NOMO-1 treated with dmso at 0.1 percent for 144 hours (cell line): Measurements from ENCODE around the gene IL16.
A peak's percentile ranks its signal among the peaks of the same experiment; 100 is the strongest.

ENCODE experiments used
- DNase-seq: peaks from one replicate; lab custom pipeline; 2025; ENCODE audit not compliant: unreplicated experiment; lab: John Stamatoyannopoulos, UW

IL16 gene

DNA sequence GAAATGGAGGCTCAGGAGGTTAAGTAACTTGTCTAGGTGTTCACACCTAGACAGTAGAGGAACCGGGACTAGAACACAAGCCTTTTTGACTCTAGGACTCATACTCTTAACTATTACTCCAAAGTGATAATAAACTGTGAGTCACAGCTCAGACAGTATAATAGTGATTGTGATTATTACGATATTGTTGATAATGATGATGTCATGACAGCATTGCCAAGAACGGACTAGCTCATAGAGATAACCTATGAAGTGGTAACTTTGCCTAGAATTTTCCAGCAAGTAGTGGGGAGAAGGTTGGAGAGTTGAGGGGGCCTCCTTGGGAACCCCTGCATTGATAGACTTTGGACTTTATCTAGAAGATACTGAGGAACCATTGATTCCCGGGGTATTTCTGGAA is 93.2 kb downstream of the IL16 start:
- DNase-seq = no peak

DNA sequence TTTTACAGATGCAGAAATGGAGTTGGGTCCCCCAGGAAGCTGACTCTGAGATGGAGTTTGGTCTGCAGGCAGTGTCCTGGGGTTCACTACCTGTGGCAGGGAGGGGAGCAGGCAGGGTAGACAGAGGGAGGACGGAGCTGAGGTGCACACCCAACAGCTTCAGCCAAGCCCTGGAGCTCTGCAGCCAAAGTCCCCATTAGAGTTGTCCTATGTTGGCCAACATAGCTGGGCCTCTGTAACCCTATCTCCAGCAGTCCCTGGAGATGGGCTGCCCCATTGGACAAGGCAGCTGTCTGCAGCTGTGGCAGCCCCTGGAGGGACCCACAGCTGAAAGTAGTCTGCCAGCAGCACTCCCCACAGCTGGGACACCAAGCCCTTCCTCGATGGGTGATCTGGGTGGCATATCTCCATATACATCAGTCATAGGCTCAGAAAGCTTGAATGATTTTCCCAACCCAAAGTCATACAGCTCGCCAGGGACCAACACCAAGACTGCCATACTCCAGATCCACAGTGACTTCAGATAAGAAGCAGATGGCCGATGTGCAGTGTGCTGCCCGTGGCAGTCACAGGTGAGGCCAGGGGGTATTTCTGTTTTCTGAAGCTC is 95.3 kb downstream of the IL16 start:
- DNase-seq = no peak

DNA sequence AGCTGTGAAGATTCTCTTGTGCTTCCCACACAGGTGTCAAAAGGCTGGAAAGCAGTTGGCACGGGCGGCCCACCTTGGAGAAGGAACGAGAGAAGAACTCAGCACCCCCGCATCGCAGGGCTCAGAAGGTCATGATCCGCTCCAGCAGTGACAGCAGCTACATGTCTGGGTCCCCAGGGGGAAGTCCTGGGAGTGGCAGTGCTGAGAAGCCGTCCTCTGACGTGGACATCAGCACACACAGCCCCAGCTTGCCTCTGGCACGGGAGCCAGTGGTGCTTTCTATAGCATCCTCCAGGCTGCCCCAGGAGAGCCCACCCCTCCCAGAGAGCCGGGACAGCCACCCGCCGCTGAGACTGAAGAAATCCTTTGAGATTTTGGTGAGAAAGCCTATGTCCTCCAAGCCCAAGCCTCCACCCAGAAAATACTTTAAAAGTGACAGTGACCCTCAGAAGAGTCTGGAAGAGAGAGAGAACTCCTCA is 95.9 kb downstream of the IL16 start:
- DNase-seq = no peak

DNA sequence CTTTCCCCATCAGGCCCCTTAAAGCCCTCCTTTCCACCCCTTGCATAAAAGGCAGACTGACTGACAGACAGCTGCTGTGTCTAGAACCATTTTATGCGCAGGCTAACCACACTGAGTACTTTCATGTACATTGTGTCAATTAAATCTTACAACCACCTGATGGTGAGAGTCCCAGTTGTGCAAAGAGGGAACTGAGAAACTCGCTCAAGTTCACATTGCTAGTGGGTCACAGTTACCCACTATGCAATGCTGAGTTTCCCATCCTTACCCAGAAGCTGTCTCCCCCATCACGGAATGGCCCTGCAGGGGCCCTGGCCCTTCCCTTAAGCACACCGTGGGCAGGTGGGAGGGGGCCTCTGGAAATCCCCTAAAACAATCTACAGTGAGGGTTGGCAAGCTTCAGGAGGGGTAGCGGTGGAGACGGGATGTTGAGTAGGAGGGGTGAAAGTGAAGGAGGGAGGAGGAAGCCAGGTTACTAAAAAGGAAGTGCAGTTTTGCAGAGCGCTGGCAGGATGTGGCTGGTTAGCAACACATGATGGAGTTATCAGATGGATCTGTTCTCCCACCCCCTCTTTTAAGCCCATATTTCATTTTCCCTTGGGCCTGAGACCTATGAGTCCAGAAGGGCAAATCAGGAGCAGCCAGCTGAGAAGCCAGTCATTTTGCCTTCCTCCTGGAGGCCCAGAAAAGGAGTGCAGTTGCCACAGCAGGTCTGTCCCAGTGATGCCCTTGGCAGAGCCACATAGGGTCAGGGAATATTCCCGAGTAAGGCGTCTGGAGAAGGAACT is 97.2 kb downstream of the IL16 start:
- peak; percentile 76 for DNase-seq

DNA sequence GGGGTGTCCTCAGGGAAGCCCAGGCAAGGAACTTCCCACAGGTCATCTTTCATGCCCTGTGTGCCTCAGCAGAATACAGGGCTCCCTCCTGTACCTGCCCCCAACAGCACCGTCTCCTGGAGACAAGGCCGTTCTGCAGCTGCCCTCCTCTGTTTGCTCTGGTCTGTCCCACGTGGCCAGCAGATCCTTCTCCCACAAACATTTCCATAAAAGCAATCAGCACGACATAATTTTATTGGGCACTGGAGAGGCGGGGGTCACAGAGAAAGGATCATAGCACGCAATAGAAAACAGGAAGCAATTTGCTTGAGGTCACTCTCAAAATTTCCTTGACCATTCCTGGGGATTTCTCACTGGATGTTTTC is 97.8 kb downstream of the IL16 start:
- DNase-seq = no peak

DNA sequence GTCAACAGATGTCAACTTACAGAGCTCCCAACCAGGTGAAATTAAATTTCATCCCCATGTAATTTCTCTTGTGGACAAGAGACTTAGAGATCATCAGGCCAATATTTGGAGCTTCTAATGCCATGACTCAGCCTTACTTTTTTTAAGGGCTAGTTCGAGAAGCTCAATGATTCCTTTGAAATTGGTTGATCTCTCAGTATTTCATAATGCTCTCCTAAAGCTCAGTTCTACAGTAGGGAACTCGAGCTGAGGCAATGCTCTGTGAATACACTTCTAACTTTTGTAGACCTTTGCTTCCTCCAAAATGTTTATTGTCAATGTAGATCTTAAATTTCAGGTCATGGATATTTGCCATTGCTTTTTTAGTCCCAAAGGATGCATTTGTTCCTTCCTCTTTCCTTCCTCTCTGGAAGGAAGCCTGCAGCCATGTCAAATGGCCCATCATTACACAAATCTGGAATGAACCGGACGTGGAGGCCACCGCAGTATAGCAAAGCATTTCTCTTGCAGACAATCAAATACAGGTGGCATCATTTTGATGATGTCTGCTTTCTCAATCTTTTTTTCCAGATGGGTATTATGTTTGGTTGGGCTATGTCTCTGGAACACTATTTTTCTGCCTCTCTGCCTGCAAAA is 98.9 kb downstream of the IL16 start:
- no peak for DNase-seq

DNA sequence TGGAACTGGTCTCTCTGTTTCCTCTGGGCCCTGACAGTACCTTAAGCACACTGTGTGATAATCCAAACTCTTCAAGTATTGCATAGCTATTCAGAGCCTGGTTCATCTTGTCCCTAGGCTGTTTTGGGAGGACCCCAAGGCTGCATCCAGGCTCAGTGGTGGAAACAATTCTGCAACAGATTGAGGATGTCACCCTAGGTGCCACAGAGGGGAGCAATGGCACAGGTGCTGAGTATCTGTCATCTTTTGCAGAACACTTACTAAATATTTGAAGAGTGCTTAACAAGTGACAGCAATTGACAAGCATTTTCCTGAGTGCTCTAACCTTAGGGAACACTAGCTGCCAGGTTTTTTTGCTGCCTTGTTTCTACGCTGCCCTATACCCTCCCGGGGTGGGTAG is 99.5 kb downstream of the IL16 start:
- no peak for DNase-seq

DNA sequence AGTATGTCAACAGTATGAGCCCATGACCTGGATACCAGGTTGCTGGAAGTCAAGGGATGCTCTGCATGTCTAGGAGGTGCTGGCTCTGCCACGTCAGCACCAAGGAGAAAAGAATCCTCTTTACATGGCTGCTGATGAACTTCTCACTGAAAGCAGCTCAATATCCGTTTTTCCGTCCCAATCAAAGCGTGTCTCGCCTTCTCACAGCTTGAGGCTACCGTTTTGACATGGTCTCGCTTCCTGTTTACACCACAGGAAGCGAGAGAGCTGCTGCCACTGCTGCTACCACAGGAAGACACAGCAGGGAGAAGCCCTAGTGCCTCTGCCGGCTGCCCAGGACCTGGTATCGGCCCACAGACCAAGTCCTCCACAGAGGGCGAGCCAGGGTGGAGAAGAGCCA is 100.0 kb downstream of the IL16 start:
- peak; percentile 70 for DNase-seq

DNA sequence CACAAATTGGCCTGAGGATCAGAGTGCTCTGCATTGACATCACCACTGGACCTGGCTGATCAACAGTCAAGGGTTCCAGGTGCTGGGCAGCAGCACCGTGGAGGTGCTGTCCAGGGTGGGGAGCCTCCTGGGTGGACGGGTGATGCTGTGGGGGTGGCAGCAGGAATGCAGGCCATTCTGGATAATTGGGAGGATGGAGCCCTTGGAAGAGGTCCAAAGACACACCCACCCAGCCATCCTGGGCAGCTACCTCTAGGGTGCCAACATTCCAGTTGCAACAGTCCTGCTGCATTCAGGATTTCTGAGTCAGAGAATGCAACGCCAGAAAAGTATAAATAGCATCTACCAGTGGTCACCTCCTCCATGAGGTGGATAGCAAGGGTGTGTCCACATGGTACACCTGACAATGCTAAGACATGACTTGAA is 100.5 kb downstream of the IL16 start:
- DNase-seq = no peak

DNA sequence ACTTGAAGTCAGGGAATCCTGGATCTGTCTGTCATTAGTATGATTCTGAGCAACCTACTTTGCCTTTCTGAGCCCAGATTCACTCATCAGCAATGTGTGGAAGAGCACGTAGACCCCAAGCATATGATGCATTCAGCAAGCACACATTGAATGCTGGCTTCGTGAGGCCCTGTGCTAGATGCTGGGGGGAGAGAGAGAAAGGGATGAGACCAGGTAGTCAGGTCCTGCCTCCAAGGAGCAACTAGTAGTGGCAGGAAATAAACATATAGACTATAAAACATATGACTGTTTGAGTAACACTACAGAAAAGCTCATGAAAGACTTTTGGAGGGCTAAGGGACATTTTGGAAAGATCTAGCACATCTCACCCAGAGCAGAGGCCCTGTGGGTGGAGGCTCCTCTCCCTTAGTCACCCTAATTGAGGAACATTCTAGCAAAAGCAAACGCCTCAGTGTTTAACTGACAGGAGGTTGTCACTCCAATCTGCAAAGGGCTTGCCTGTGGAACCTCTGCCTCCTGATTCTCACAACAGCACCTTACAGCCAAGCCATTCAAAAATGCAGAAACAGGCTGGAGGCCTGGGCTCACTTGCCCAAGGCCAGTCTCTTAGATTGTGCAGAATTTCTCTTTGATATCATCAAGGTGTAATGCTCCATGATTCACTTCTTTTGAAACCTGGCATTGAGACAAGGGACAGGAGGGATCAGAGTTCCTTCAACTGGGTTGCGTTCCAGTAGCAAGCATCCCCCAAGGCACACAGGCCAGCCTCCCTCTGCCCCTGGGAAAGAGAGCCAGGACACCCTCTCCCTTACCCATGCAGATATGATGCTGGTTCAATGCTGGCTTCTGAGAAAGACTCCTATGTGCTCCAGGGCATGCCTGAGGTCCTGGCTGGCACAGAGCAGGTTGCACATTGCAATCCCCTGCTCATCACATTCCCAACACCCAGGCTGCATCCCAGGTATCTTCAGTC is 101.2 kb downstream of the IL16 start:
- DNase-seq = no peak

DNA sequence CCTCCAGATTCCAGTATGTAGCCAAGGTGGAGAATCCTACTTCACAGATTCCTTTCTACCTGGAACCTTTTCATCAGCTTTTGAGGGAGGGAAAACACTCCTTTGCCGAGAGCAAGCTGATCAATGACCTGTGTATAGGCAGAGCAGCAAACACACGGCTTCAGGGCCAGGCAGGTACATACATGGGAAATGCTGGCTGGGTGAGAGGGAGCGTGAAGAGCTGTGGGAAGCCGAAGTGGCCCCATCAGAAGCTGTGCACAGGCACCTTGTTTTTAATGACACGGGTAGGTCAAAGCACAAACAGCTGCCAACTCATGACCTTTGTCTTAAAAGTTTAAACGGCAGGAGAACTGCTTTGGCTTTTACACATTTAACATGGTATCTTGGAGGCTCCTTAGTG is 101.9 kb downstream of the IL16 start:
- no peak for DNase-seq

DNA sequence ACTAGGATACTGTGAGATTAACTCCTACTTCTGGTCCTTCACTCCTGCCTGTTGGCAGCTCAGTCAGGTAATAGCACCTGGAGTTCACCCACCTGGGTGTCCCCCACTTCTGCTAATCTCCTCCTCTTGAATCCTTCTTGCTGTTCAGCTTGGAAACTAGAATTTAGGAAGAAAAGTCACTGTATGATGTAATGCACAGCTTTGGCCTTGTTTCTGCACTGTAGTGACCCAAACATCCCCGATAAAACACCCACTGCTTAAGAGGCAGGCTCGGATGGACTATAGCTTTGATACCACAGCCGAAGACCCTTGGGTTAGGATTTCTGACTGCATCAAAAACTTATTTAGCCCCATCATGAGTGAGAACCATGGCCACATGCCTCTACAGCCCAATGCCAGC is 102.5 kb downstream of the IL16 start:
- no peak for DNase-seq

DNA sequence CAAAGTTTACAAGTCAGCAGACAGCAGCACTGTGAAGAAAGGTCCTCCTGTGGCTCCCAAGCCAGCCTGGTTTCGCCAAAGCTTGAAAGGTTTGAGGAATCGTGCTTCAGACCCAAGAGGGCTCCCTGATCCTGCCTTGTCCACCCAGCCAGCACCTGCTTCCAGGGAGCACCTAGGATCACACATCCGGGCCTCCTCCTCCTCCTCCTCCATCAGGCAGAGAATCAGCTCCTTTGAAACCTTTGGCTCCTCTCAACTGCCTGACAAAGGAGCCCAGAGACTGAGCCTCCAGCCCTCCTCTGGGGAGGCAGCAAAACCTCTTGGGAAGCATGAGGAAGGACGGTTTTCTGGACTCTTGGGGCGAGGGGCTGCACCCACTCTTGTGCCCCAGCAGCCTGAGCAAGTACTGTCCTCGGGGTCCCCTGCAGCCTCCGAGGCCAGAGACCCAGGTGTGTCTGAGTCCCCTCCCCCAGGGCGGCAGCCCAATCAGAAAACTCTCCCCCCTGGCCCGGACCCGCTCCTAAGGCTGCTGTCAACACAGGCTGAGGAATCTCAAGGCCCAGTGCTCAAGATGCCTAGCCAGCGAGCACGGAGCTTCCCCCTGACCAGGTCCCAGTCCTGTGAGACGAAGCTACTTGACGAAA is 103.1 kb downstream of the IL16 start:
- no peak for DNase-seq

DNA sequence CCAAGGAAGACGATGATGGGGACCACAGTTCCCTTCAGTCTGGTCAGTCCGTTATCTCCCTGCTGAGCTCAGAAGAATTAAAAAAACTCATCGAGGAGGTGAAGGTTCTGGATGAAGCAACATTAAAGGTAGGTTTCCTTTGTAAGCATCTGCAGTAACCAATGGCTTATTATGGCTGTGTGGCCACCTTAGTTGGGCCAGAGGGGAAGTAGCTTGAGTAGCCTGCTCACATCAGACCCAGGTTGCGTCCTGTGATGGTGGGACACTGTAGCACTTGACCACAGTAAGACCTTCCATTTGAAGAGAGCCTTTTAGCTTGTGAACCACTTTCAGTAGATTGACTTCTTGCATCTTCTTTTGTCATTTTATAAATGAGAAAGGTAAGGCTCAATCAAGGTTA is 104.7 kb downstream of the IL16 start:
- DNase-seq = no peak

DNA sequence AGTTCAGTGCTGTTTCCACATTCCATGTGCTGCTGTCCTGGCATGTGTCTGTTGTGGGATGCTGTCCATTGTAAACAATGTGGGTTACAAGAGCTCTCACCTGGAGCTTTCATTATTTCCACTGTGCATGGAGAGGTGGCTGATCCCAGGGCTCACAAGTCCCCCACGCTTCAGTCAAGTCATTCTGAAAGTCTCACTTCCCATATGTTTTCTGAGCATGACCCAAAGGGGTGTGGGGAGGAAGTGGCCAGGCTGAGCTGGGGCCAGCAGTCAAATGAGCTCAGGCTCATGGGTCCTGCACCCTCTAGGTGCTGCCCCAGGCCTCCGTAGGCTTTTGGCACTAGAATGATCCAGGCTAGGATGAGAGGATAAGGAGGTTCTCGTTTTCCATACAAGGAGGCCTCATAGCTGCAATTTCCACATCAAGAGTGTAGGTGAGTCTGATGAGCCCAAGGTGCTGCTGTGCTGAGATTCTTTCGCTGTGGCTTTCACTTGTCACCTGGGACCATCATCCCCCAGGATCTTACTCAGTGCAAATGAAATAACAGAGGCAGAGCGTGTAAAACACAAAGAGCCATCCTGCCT is 105.2 kb downstream of the IL16 start:
- DNase-seq = peak; percentile 60

DNA sequence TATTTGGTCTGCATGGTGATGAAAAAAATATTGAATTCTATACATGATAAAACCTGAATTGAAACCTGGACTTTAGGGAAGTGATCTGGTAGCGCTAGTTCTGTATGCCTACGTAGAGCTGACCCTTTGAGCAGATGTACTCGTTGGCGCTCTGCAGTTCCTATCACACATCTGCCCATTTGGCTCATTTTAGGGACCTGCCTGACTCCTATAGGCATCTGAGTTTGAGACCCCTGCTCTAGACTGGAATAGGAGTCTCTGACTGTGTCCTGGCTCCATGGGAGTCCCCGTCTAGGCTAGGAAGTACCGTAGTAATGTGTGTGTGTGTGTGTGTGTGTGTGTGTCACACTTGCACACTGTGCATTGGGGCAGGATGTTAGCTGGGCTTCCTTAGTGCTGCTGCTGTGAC is 106.0 kb downstream of the IL16 start:
- peak; percentile 10 for DNase-seq

DNA sequence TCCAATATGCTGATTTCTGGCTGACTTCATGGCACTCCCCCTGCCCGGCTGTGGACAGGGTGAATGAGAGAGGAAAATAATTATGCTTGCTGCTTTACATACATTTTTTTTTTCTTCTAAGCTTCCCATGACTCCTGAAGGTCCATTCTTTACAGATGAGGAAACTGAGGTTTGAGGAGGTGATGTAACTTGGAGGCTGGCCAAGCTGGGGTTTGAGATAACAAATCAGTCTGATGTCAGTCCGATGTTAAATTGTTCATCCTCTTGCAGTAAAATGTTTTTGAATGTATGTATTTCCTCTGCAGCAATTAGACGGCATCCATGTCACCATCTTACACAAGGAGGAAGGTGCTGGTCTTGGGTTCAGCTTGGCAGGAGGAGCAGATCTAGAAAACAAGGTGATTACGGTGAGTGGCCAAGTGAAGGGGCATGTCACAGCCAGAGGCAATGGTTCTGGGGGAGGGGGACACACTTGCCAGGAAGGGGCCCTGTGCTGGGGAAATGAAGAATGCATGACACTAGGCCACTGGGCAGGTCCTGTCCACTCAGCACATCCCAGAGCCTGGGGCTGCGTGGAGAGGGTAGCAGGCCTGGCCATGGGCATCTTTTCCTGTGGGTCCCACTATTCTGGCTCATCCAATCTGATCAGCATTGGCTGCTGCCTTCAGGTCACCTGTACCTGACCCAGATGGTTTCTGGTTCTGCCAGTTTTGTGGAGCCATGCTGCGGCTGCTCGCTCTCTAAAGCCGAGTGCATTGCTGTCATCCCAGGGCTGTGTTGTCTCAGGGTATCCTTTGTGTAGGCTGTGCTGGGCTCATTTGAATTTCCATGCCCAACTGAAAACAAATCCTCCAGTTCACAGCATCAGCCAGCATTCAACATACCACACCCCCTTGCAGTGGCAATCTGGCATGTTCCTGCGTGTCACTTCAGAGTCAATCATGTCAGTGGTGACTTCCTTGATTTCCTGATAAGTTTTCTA is 106.9 kb downstream of the IL16 start:
- DNase-seq = no peak

DNA sequence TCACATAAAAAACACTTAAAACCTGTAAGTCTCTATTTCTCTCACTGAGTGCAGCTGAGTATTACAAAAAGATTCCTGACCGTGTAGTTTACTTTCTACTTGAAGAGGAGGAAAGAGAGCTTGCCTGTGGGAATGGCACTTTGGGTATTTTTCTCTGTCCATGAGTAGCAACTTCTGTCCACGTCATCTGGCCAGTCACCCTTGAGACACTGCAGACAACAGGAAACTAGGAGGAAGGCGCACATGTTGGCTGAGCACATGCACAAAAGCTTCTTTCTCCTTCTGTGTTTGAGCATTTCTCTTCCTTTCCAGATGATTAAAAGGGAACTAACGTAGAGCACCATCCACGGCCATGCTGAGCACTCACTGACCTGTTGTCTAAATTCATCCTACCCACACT is 107.5 kb downstream of the IL16 start:
- DNase-seq = peak; percentile 35

DNA sequence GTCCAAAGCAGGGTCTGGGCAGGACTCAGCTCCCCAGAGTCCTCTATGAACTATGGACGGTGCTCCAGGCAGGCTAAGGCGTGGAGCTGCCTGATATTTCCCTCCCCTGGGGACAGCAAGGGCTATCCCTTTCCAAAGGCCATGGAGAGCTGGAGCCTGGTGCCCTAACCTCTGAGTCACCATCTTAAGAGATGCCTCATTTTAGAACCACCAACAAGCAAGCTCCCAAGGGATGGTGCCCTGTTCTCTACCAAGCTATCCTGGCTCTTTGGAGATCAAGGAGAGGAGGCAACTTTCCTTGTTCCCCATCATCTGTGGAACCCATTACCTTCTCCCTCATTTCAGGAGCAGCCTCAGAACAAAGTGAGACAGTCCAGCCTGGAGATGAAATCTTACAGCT is 111.6 kb downstream of the IL16 start:
- no peak for DNase-seq
